Motor neuron (in vitro differentiated cells): ENCODE measurements around the gene NOL3. TPM values are rescaled to one million over a fixed set of nuclear protein-coding genes. Genes with fewer than 3 reads are reported as not detected.
A peak's percentile ranks its signal among the peaks of the same experiment; 100 is the strongest.

Source experiments
- ATAC-seq, 8 experiments: fragments of 200-7000 bp; cut with Tn5 transposase; replicated peaks in 6 of 8; 2 replicates each; pipeline ENCODE4 v1.8.0; 2021; ENCODE audit warnings: mild to moderate bottlenecking in 8 of 8, moderate library complexity in 8 of 8
- H3K27ac ChIP-seq, 2 donors: fragments of 250-450 bp; sonication (Bioruptor Pico); 2 replicates each; pipeline ENCODE4 v1.9.0; 2021; ENCODE audit warnings: antibody characterized with exemption in 2 of 2, mild to moderate bottlenecking in 2 of 2, moderate library complexity in 1 of 2
- H3K4me1 ChIP-seq, 2 donors: fragments of 250-450 bp; sonication (Bioruptor Pico); replicated peaks in 1 of 2; 2 replicates each; pipeline ENCODE4 v1.6.1; 2021; ENCODE audit warnings: antibody characterized with exemption in 2 of 2, mild to moderate bottlenecking in 2 of 2, moderate library complexity in 1 of 2
- H3K4me3 ChIP-seq, 5 donors: fragments of 250-450 bp; sonication (Bioruptor Pico); 2 replicates each; pipeline ENCODE4 v1.9.0; 2021; ENCODE audit warnings: antibody characterized with exemption in 5 of 5, mild to moderate bottlenecking in 5 of 5, moderate library complexity in 4 of 5
- WGBS, 10 experiments: fragments of 450-650 bp; shearing (Covaris generic); methylation state at CpG; one replicate each; pipeline ENCODE4 v1.0.0; 2022; 5-methylcytosine and 5-hydroxymethylcytosine counted together
- in situ Hi-C, 9 experiments: fragments of 400-800 bp; cut with MboI; loops; one replicate each; pipeline ENCODE4 v1.15.0; 2021; ENCODE audit warnings: low sequenced_read_pairs in 9 of 9, low pct_unique_long_range_greater_than_20kb in 2 of 9; ENCODE audit not compliant: unreplicated experiment in 9 of 9
- total RNA-seq, 8 experiments: library from RNA; unstranded; fragments of 300-600 nt; gene quantifications; 2 replicates each; pipeline versions ENCODE4 v1.2.3 to v1.2.4, GENCODE V29; 2022

The NOL3 gene
- total RNA-seq, 8 experiments from 2014 or later, result 7.3 to 28.0 (median 15.3) TPM

DNA sequence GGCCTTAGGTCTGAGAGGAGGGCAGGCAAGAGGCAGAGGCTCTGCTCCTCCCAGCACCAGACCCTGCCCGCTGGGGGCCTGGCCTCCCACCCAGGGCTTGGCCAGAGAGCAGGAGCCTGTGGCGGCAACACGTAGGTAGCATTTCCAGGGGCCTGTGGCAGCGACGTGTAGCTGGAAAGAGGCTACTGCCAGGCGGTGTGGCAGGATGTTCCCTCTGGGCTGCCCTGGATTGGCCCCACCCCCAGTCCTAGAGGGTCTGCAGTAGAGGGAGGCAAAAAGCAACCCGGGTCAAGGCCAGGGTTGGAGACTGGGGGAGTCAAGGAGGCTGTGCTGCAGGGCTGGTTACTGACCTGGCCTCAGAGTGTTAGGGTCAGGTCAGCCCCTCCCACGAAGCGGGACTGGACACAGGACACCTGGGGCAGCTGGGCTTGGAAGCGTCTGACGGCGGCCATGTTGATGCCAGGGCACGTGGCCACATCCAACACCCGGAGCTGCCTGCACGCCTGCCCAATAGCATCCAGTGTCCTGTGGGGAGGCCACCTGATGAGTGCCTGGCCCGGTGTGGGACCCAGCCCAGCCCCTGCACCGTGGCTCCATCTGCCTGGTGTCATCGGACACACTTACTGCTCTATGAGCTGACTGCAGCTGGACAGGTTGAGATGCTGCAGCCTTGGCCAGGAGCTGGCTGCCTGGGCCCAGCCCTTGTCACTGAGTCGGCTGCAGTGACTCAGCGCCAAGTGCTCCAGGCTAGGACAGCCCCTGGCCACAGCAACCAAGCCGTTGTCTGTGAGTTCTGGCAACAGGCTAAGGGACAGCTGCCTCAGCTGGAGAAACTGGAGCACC is 37.1 kb downstream of the NOL3 start:
- in situ Hi-C loops, result no loop called here
- 80 to 89% (median 80%) methylated on average over 1 to 10 of the region's 21 CpGs; no CpG with 5 or more reads in 7 of the 10 experiments for WGBS, 10 experiments
- ATAC-seq, result peak in 7 of 8 experiments; percentile 2 to 81 (median 18)
- no peak overlapping the region for H3K4me3 ChIP-seq
- H3K27ac ChIP-seq, result no peak overlapping the region
- no peaks in the 10 kb centered on the region for H3K4me1 ChIP-seq

DNA sequence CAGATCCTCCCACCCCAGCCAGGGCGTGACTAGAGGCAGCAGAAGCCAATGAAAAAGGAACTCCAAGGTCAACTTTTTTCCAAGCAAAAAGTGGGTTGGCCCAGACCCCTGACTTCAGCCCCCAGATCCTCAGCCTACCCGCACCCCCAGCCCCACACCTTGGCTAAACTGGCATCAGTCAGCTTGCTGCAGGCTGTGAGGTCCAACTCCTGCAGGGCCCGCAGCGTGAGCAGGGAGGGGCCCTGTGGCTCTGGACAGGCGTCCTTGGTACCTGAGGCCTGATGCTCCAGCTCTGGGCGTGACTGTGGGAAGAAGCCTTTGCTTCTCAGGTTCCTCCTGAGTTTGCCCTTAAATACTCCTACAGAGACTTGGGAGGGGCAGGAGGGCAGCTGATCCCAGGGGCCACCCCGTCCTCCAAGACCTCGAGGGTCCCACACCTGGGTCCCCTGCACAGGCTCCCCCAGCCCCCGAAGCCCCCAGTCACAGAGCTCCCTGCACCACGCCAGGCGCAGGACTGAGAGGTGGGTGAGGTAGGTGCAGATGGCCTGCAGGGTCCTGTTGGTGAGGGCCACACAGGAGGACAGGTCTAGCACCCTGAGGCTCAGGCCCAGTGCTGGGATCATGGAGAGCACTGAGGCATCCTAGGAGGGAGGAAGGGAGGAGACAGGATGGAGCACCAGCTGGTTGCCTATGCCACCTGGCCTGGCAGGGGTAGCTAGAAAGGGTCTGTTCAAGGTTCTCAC is 38.0 kb downstream of the NOL3 start:
- no peaks in the 10 kb centered on the region for H3K4me1 ChIP-seq
- in situ Hi-C loops, result no loop called here
- no peak for ATAC-seq
- H3K27ac ChIP-seq, result no peak overlapping the region
- WGBS, 10 experiments, result 93% methylated on average over 2 of the region's 11 CpGs; no CpG with 5 or more reads in 9 of the 10 experiments
- H3K4me3 ChIP-seq, result no peak overlapping the region

DNA sequence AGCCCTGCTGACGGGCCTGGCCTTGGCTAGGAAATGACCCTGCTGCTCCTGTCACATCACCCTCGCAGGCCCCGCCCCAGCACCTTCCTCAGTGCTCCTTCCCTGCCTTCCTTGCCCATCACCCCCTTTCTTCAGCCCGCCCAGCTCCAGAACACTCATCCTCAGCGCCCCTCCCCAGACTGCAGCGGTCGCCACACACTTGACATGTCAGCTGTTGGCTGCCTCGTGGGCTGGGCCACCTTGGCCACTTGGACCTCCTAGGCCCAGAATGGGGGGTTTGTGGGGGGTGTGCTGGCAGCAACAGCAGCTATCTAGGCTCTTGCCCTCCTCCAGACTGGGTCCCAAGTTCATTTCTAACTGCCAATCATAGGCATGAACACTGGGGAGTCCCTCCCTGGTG is 39.2 kb downstream of the NOL3 start:
- in situ Hi-C loops, result no loop called here
- H3K4me1 ChIP-seq, result no peaks in the 10 kb centered on the region
- no peak overlapping the region for H3K4me3 ChIP-seq
- H3K27ac ChIP-seq, result no peak overlapping the region
- ATAC-seq, result no peak
- WGBS, 10 experiments, result 67 to 80% methylated on average over 1 of the region's 8 CpGs; no CpG with 5 or more reads in 8 of the 10 experiments

GRCh38 chr16:67210069-67210937 is 40.0 kb downstream of the NOL3 start:
- in situ Hi-C loops, result no loop called here
- Histone ChIP-seq H3K4me3 (no peak overlapping the region), H3K27ac (no peak overlapping the region), H3K4me1 (no peaks in the 10 kb centered on the region)
- ATAC-seq, result peak in 2 of 8 experiments; percentile 1 to 6
- WGBS, 10 experiments, result 70 to 94% (median 80%) methylated on average over 2 to 6 of the region's 25 CpGs; no CpG with 5 or more reads in 7 of the 10 experiments

DNA sequence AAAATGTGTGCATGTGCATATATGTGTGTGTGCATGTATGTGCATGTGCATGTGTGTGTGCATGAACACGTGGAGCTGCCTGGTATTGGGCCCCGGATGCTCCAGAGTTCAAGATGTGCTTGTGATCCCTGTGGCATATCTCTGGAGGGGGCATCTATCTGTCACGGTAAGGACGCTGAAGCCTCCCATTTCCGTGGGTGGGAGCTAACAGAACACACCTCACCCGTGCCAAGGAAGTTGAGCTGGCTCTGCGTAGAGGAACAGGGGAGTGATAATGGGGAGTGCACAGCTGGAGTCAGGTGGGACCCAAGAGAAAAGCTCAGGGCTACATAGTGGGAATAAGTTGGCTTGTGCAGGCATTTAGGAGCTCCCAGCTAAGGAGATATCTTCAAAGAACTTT is 41.3 kb downstream of the NOL3 start:
- WGBS, 10 experiments, result 57 to 90% (median 79%) methylated on average over 1 to 5 of the region's 7 CpGs; no CpG with 5 or more reads in 6 of the 10 experiments
- in situ Hi-C loops, result no loop called here

GRCh38 chr16:67212766-67213165 is 42.4 kb downstream of the NOL3 start:
- in situ Hi-C loops, result no loop called here
- no peak overlapping the region for H3K27ac ChIP-seq
- no peaks in the 10 kb centered on the region for H3K4me1 ChIP-seq
- H3K4me3 ChIP-seq, result no peak overlapping the region
- ATAC-seq, result no peak

More for the DNA sequence above, 41.3 kb downstream of the NOL3 start:
- Histone ChIP-seq H3K4me1 (no peaks in the 10 kb centered on the region), H3K27ac (no peak overlapping the region), H3K4me3 (no peak overlapping the region)
- ATAC-seq, result peak in 1 of 8 experiments; percentile 13

GRCh38 chr16:67213197-67214019 is 43.1 kb downstream of the NOL3 start:
- ATAC-seq, result no peak
- no peak overlapping the region for H3K4me3 ChIP-seq
- H3K4me1 ChIP-seq, result no peaks in the 10 kb centered on the region
- H3K27ac ChIP-seq, result no peak overlapping the region
- in situ Hi-C loops, result no loop called here
- WGBS, 10 experiments, result 14 to 93% (median 73%) methylated on average over 1 to 6 of the region's 8 CpGs; no CpG with 5 or more reads in 2 of the 10 experiments

GRCh38 chr16:67215706-67216105 is 45.4 kb downstream of the NOL3 start:
- Histone ChIP-seq H3K4me1 (no peaks in the 10 kb centered on the region), H3K27ac (no peak overlapping the region), H3K4me3 (no peak overlapping the region)
- peak in 3 of 8 experiments; percentile 79 to 95 (median 92) for ATAC-seq
- 0 to 90% (median 54%) methylated on average over 1 to 3 of the region's 5 CpGs; no CpG with 5 or more reads in 4 of the 10 experiments for WGBS, 10 experiments
- in situ Hi-C loops, result no loop called here

DNA sequence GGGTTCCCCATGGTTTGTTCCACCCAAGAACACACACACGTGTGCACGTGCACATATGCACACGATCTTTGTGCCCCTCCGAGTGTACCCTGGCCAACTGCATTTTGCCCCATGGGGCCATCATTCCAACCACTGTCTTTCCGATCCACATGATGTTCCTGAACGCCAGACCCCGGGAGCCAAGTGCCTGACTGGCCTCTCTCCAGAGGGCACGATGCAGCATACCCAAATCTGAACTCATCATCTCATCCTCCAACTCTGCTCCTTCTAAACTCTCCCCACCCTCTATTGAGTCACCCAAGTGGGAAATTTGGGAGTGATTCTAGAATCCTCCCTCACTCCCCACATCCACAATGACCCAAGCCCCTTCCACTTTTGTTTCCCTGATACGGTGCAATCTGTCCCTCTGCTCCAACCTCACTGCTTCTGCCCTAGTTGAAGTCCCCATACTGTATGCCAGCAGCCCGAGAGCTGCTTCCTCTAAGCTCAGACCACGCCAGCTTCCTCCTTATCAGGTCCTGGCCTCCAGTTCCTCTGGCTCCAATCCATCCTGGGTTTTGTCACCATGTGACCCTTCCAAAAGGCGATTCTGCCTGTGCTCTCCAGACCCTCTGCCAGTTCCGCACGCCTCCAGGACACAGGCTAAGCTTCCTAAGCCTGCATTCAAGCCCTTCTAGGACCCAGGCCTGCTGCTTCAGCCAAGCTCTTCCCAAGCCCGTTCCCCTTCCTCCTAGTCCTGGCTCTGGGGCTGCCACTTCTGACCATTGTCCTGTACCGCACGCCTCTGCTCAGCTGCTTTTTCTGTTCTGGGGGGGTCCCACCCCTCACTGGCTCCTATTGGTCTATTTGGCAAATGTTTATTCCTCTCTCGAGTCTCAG is 46.5 kb downstream of the NOL3 start:
- Histone ChIP-seq H3K27ac (no peak overlapping the region), H3K4me3 (no peak overlapping the region), H3K4me1 (no peaks in the 10 kb centered on the region)
- in situ Hi-C loops, result no loop called here
- 17 to 91% (median 78%) methylated on average over 1 to 12 of the region's 18 CpGs; no CpG with 5 or more reads in 1 of the 10 experiments for WGBS, 10 experiments
- ATAC-seq, result no peak

- no peak overlapping the region for H3K27ac ChIP-seq
- no peak for ATAC-seq
- no peak overlapping the region for H3K4me3 ChIP-seq
- in situ Hi-C loops, result no loop called here
- WGBS, 10 experiments, result 40 to 89% (median 83%) methylated on average over 1 to 3 of the region's 3 CpGs; no CpG with 5 or more reads in 5 of the 10 experiments
- H3K4me1 ChIP-seq, result peaks cover 11 to 12% of the 10 kb centered on the region in 2 donors
Measured at GRCh38 chr16:67223992-67224391, 53.7 kb downstream of the NOL3 start.
